HG02943 (cell line): ENCODE results near the gene DLL4.

Source experiments
- ATAC-seq: cut with Tn5 transposase; IDR thresholded peaks from one replicate; pipeline ENCODE4 v1.9.1; 2021; ENCODE audit warnings: mild to moderate bottlenecking, low read depth, moderate library complexity; ENCODE audit not compliant: unreplicated experiment

Gene DLL4

DNA sequence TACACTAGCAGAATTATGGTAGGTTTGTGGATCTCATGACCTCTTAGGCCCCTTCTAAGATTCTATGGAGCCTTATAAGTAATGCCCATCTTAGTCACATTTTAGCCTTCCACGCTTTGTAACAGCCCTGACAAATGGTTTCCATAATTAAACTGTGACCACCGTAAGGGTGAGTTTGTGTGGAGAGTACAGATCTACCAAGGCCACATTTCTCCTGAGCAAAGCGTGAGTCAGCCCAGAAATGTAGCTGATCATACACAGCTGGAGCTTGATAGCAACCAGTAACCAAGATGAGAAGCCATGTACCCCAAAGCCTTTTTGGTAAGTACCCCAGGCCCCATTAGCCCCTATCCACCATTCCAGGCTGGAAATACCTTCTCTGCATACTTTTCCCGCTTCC lies 55.8 kb downstream of the DLL4 start:
- no peak for ATAC-seq

DNA sequence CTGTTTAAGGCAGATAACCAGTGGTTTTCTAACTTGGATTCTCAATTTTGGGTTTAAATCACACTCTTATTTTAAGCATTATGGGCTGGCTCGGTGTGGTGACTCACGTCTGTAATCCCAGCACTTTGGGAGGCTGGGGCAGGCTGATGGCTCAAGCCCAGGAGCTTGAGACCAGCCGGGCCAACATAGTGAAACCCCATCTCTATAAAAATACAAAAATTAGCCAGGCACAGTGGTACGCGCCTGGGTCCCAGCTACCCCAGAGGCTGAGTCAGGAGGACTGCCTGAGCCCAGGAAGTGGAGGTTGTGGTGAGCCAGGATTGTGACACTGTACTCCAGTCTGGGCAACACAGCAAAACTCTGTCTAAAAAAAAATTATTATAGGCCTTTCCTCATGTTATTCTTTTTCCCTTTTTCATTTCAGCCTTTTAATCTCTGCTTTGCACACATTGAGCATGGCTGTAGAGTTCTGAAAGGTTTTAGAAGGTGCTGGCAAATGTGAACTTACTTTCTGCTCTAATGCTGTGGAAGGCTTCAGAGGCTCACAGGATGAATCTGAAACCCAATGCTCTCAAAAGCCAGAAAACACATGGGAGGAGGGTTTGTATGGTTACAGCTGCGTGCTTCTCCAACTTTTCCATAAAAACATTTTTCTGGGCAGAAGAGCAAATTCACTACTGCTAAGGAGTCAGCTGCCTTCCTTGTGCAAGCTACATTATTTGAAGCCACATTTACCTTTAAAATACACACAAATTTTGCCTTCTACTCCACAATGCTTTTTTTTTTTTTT lies 56.6 kb downstream of the DLL4 start:
- ATAC-seq, result no peak

DNA sequence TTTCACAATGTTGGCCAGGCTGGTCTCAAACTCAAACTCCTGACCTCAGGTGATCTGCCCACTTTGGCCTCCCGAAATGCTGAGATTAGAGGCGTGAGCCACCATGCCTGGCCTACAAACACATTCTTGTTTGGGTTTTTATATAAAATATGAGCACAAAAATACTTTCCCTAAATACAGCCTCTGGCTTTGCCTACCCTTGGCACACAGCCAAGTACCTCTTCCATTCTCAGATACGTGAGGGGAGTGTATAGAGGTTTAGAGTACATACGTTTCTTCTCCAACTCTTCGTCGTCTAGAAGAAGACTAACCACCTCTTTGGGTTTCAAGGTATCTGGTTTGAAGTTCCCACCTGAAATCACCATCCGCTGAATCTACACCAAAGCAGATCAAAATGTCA lies 57.7 kb downstream of the DLL4 start:
- no peak for ATAC-seq

DNA sequence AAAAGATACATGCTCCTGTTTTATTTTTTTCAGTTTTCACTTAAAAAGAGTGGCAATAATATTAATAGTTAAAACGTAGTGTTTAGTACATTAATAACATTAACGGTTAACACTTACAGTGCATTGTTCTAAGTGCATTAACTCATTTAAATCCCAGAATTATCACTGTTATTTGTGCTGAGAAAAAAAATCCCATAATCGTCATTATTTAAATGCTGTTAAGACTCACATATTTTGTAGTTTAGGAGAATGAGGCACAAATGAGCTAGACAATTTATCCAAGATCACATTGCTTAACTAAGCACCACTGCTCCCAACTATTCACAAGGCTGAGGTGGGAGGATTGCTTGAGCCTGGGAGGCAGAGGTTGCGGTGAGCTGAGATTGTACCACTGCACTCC lies 59.0 kb downstream of the DLL4 start:
- ATAC-seq, result no peak
